Liver (tissue), 3 donors: ENCODE results near the gene DIS3L.

ENCODE experiments used
- ATF3 ChIP-seq: IDR thresholded peaks from 2 replicates; pipeline ENCODE4 v1.6.1; 2016; ENCODE audit warnings: antibody characterized with exemption
- CTCF ChIP-seq: fragments of 150-350 bp; IDR thresholded peaks from 2 replicates; pipeline ENCODE4 v1.5.1; 2017; ENCODE audit warnings: improper control_type of control experiment, low read depth, low read length; ENCODE audit not compliant: missing input control
- MAX ChIP-seq: IDR thresholded peaks from 2 replicates; pipeline ENCODE4 v1.6.1; 2016; ENCODE audit warnings: antibody characterized with exemption
- TAF1 ChIP-seq: conservative IDR thresholded peaks from 2 replicates; pipeline ENCODE4 v1.6.1; 2016; ENCODE audit warnings: antibody characterized with exemption, mild to moderate bottlenecking
- YY1 ChIP-seq: IDR thresholded peaks from 2 replicates; pipeline ENCODE4 v1.6.1; 2016; ENCODE audit warnings: antibody characterized with exemption, mild to moderate bottlenecking
- ZBTB33 ChIP-seq: IDR thresholded peaks from 2 replicates; pipeline ENCODE4 v1.6.1; 2016; ENCODE audit warnings: antibody characterized with exemption
- donor health status: healthy.
- donor health status: healthy.

- no peak for TF ChIP-seq ZBTB33
- TF ChIP-seq ATF3: no peak
- no peak for TF ChIP-seq CTCF
- TF ChIP-seq TAF1: no peak
- no peak for TF ChIP-seq YY1
- TF ChIP-seq MAX: no peak
Measured at GRCh38 chr15:66378814-66379430, 85.6 kb downstream of the DIS3L start.
